ENCODE results near the gene IER3.
A peak's percentile ranks its signal among the peaks of the same experiment; 100 is the strongest.
"Not testable (repeated sequence)": the region's sequence is repeated elsewhere in the genome, so short reads cannot be mapped to it uniquely, and the experiment has no call there.

IER3 gene

GRCh38 chr6:30769088-30769852 lies 24.9 kb upstream of the IER3 start:
- no peak for FAIRE-seq
- no peak for DNase-seq (ENCODE audit: insufficient read length, low spot score)

- DNase-seq (ENCODE audit: insufficient read length, low spot score) (no peak), FAIRE-seq (no peak)
Measured at GRCh38 chr6:30768634-30769087, 24.3 kb upstream of the IER3 start.

- FAIRE-seq (no peak), DNase-seq (ENCODE audit: insufficient read length, low spot score) (no peak)
Measured at GRCh38 chr6:30767944-30768301, 23.6 kb upstream of the IER3 start.

- FAIRE-seq: peak; percentile 63
- no peak for DNase-seq (ENCODE audit: insufficient read length, low spot score)
Measured at GRCh38 chr6:30767158-30767943, 23.0 kb upstream of the IER3 start.

GRCh38 chr6:30766461-30767157 lies 22.3 kb upstream of the IER3 start:
- FAIRE-seq: no peak
- DNase-seq (ENCODE audit: insufficient read length, low spot score): no peak

GRCh38 chr6:30765495-30765894 lies 21.1 kb upstream of the IER3 start:
- FAIRE-seq; DNase-seq (ENCODE audit: insufficient read length, low spot score): not testable (repeated sequence)

GRCh38 chr6:30764490-30765043 lies 20.2 kb upstream of the IER3 start:
- not testable (repeated sequence) for DNase-seq (ENCODE audit: insufficient read length, low spot score); FAIRE-seq

GRCh38 chr6:30763618-30764489 lies 19.5 kb upstream of the IER3 start:
- DNase-seq (ENCODE audit: insufficient read length, low spot score): no peak
- peak; percentile 92 for FAIRE-seq

GRCh38 chr6:30763155-30763617 lies 18.8 kb upstream of the IER3 start:
- no peak for FAIRE-seq
- no peak for DNase-seq (ENCODE audit: insufficient read length, low spot score)

GRCh38 chr6:30761791-30762429 lies 17.6 kb upstream of the IER3 start:
- FAIRE-seq (no peak), DNase-seq (ENCODE audit: insufficient read length, low spot score) (no peak)

GRCh38 chr6:30760549-30760948 lies 16.2 kb upstream of the IER3 start:
- FAIRE-seq: no peak
- no peak for DNase-seq (ENCODE audit: insufficient read length, low spot score)

- FAIRE-seq (no peak), DNase-seq (ENCODE audit: insufficient read length, low spot score) (no peak)
Measured at GRCh38 chr6:30759575-30760239, 15.4 kb upstream of the IER3 start.

- no peak for DNase-seq (ENCODE audit: insufficient read length, low spot score)
- FAIRE-seq: no peak
Measured at GRCh38 chr6:30757261-30757904, 13.0 kb upstream of the IER3 start.

- not testable (repeated sequence) for DNase-seq (ENCODE audit: insufficient read length, low spot score); FAIRE-seq
Measured at GRCh38 chr6:30756405-30757003, 12.2 kb upstream of the IER3 start.

- no peak for FAIRE-seq
- DNase-seq (ENCODE audit: insufficient read length, low spot score): no peak
Measured at GRCh38 chr6:30754631-30755030, 10.3 kb upstream of the IER3 start.

- FAIRE-seq: no peak
- no peak for DNase-seq (ENCODE audit: insufficient read length, low spot score)
Measured at GRCh38 chr6:30752157-30752927, 8.0 kb upstream of the IER3 start.

GRCh38 chr6:30750379-30750668 lies 6.0 kb upstream of the IER3 start:
- FAIRE-seq (no peak), DNase-seq (ENCODE audit: insufficient read length, low spot score) (no peak)
